Activated CD4-positive, alpha-beta T cell treated with anti-CD3 and anti-CD28 coated beads, Interleukin-2, amount 10 ng/mL, durations not matched to agents 24 days and 14 days (primary cell): ENCODE data around the gene HK3. TPM values are rescaled to one million over a fixed set of nuclear protein-coding genes. Genes with fewer than 3 reads are reported as not detected.
A peak's percentile ranks its signal among the peaks of the same experiment; 100 is the strongest.

Experiments used
- DNase-seq: peaks from one replicate; pipeline ENCODE4 v3.0.0; 2022
- H3K27ac Mint-ChIP-seq: one replicate; pipeline ENCODE4 v1.8.0; 2022; ENCODE audit warnings: mild to moderate bottlenecking, mixed read lengths
- H3K27me3 Mint-ChIP-seq: one replicate; pipeline ENCODE4 v1.8.0; 2022; ENCODE audit warnings: mixed read lengths
- H3K36me3 Mint-ChIP-seq: one replicate; pipeline ENCODE4 v1.8.0; 2022; ENCODE audit warnings: low read depth, mild to moderate bottlenecking, mixed read lengths
- H3K4me1 Mint-ChIP-seq: one replicate; pipeline ENCODE4 v1.8.0; 2021; ENCODE audit warnings: mixed read lengths
- H3K4me3 Mint-ChIP-seq: one replicate; pipeline ENCODE4 v1.8.0; 2022; ENCODE audit warnings: mild to moderate bottlenecking, moderate library complexity, mixed read lengths
- H3K9me3 Mint-ChIP-seq: one replicate; pipeline ENCODE4 v1.8.0; 2021; ENCODE audit warnings: mixed read lengths
- intact Hi-C: fragments of 100-400 bp; cut with micrococcal nuclease; formaldehyde crosslinking; loops from one replicate; pipeline ENCODE4 v1.15.1; 2023
- total RNA-seq: library from RNA; stranded (reverse); gene quantifications from 2 replicates; pipeline ENCODE4 v1.2.3, GENCODE V29; 2022

Gene HK3
- 0.21 and 0.85 TPM in 2 replicates for total RNA-seq

DNA sequence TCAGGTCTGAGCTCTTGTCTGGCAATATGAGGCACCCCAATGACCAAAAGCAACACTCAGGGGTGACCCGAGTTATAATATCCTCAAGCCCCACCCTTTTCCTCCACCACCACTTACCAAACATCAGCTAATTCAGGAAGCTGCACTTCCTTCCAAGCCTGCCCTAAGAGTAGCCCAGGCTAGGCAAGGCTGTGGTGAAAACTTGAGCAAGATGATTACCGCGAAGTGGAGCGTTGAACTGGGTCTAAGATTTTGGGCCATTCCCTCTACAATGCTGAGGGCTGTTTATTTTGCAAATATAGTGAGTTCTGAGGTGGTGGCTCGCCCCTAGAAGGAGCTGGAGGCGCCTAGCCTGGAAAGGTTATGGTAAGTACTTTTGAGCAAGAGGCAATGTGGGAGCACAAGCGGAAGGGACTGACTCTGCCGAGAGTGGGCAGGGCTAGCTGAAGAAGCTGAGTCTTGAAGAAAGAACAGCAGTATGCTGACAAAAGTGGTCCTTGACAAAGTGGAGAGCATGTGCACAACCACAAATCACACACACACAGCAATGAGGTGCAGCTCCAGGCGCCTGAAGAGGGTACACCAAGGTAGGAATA is at the start of gene HK3:
HK3 (minus strand) TSS at position 51 of the 596 bp plus-strand sequence. CDS start 3,187 bp downstream, outside the sequence.
- H3K4me1 Mint-ChIP-seq: peaks cover 29% of the 10 kb centered on the region
- peak within 1 kb of the TSS; percentile 38 for H3K27ac Mint-ChIP-seq
- intact Hi-C loops: no loop called here
- no peak for DNase-seq
- H3K27me3 Mint-ChIP-seq: no peaks in the 10 kb centered on the region
- peaks cover 21% of the 10 kb centered on the region for H3K36me3 Mint-ChIP-seq
- H3K4me3 Mint-ChIP-seq: no peak within 1 kb of the TSS
- H3K9me3 Mint-ChIP-seq: no peaks in the 10 kb centered on the region

- Mint-ChIP-seq H3K27ac (no peak overlapping the region), H3K27me3 (no peaks in the 10 kb centered on the region), H3K4me3 (no peak overlapping the region), H3K9me3 (no peaks in the 10 kb centered on the region), H3K36me3 (peaks cover 47% of the 10 kb centered on the region), H3K4me1 (no peaks in the 10 kb centered on the region)
- no peak for DNase-seq
- intact Hi-C loops: no loop called here
Measured at GRCh38 chr5:176948458-176948857, 49.3 kb upstream of the HK3 start.

DNA sequence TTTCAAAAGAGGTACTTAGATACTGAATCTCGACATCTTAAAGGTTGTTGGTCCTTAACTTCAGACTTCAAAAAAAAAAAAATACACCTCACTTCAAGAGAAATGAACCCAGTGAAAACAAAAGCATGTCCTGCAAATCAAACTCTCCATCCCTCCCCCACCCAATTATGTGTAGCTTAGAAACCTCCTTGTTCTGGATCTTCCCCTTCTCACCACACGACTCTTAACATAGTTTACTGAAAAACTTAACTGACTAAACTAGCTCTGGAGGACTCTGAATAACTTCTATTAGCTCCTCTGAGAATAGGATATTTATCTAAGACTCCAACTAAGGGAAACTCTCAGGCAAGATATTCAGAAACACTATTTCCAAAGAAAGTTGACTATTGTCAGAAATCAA is 48.7 kb upstream of the HK3 start:
- intact Hi-C loops: no loop called here
- H3K4me3 Mint-ChIP-seq: no peak overlapping the region
- no peaks in the 10 kb centered on the region for H3K4me1 Mint-ChIP-seq
- H3K27ac Mint-ChIP-seq: no peak overlapping the region
- H3K27me3 Mint-ChIP-seq: no peaks in the 10 kb centered on the region
- no peak for DNase-seq
- H3K9me3 Mint-ChIP-seq: no peaks in the 10 kb centered on the region
- peaks cover 50% of the 10 kb centered on the region for H3K36me3 Mint-ChIP-seq

GRCh38 chr5:176944268-176944667 is 45.1 kb upstream of the HK3 start:
- Mint-ChIP-seq H3K9me3 (no peaks in the 10 kb centered on the region), H3K27me3 (no peaks in the 10 kb centered on the region), H3K4me3 (no peak overlapping the region), H3K4me1 (no peaks in the 10 kb centered on the region), H3K27ac (no peak overlapping the region), H3K36me3 (peaks cover 44% of the 10 kb centered on the region)
- DNase-seq: no peak
- intact Hi-C loops: no loop called here

DNA sequence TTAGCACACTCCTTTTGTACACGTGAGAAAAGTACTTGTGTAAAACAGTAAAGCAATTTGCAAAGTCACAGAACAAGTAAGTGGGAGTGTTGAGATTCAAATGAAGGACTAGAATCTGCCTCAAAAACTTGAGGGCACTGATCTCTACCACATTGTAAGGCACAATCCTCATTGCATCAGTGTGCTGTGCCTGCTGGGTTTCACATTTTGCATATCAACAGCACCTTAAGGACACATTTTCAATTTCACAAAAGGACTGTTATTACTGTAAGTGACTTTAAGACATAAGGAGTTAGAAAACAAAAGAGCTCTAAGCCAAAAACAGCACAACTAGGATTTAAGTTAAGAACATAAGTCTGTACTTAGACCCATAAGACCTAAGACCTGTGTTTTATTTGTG is 44.7 kb upstream of the HK3 start:
- intact Hi-C loops: no loop called here
- Mint-ChIP-seq H3K4me3 (no peak overlapping the region), H3K27ac (no peak overlapping the region)

DNA sequence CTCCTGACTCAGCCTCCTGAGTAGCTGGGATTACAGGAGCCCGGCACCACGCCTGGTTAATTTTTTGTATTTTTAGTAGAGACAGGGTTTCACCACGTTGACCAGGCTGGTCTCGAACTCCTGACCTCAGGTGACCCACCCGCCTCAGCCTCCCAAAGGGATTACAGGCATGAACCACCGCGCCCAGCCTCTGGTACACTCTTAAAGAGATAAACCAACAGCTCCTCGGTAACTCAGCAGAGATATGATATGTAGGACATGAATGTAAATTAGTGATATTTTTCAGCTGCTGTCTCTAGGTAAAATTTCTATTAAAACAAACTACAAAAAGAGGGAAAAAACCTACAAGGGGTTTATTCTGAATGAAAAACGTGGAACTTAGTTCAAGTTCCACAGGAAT is 42.8 kb upstream of the HK3 start:
- intact Hi-C loops: no loop called here
- Mint-ChIP-seq H3K27ac (no peak overlapping the region), H3K27me3 (no peaks in the 10 kb centered on the region), H3K9me3 (no peaks in the 10 kb centered on the region), H3K4me3 (no peak overlapping the region), H3K36me3 (peaks cover 43% of the 10 kb centered on the region), H3K4me1 (no peaks in the 10 kb centered on the region)
- no peak for DNase-seq

More for the DNA sequence above, 44.7 kb upstream of the HK3 start:
- H3K27me3 Mint-ChIP-seq: no peaks in the 10 kb centered on the region
- no peak for DNase-seq
- no peaks in the 10 kb centered on the region for H3K4me1 Mint-ChIP-seq
- no peaks in the 10 kb centered on the region for H3K9me3 Mint-ChIP-seq
- H3K36me3 Mint-ChIP-seq: peaks cover 41% of the 10 kb centered on the region

DNA sequence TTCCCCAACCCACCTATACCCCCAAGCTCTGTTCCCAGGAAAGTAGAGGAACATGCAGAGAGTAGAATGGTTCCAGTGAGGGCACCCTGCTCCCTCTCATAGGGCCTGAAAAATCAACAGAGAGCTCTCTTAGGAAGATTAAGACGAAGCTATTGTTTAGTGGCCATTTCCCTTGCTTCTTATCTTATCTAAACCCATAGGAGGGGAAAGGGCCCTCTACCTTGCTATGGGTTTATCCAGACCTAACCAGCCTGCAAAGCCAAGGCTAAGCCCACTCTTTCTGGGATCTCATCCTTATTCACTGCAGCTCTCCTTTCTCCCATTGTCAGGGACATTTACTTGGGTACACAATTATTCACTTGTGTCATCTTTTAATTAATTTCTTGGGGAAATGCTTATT is 39.3 kb upstream of the HK3 start:
- intact Hi-C loops: no loop called here
- peaks cover 38% of the 10 kb centered on the region for H3K36me3 Mint-ChIP-seq
- H3K4me1 Mint-ChIP-seq: peaks cover 12% of the 10 kb centered on the region
- no peaks in the 10 kb centered on the region for H3K27me3 Mint-ChIP-seq
- H3K9me3 Mint-ChIP-seq: no peaks in the 10 kb centered on the region
- DNase-seq: no peak
- H3K4me3 Mint-ChIP-seq: no peak overlapping the region
- H3K27ac Mint-ChIP-seq: no peak overlapping the region

DNA sequence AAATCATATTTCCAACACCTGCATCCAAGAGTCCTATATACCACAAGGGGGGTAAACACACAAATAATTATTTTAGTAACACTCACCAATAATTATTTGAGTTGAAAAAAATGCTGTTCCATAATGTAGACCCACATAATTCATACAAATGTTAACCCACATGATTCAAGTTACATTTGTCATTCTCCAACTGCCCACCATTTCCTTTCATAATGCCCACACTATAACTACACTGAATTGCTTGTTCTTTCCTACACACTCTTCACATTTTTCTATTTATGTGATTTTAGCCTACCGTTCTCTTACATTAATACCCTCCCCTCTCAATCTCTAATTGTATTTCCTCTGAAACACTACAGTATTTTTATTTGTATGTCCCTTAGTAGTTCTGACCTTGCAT is 35.9 kb upstream of the HK3 start:
- Mint-ChIP-seq H3K27ac (peak overlapping the region; percentile 1), H3K4me1 (peaks cover 13% of the 10 kb centered on the region), H3K9me3 (no peaks in the 10 kb centered on the region), H3K27me3 (no peaks in the 10 kb centered on the region), H3K36me3 (peaks cover 45% of the 10 kb centered on the region), H3K4me3 (no peak overlapping the region)
- intact Hi-C loops: no loop called here
- no peak for DNase-seq

GRCh38 chr5:176934309-176934930 is 35.3 kb upstream of the HK3 start:
- Mint-ChIP-seq H3K36me3 (peaks cover 48% of the 10 kb centered on the region), H3K27me3 (no peaks in the 10 kb centered on the region), H3K9me3 (no peaks in the 10 kb centered on the region), H3K4me3 (no peak overlapping the region), H3K4me1 (peaks cover 16% of the 10 kb centered on the region), H3K27ac (no peak overlapping the region)
- intact Hi-C loops: no loop called here
- no peak for DNase-seq

GRCh38 chr5:176929654-176930053 is 30.5 kb upstream of the HK3 start:
- peaks cover 32% of the 10 kb centered on the region for H3K36me3 Mint-ChIP-seq
- no peak overlapping the region for H3K4me3 Mint-ChIP-seq
- no peaks in the 10 kb centered on the region for H3K27me3 Mint-ChIP-seq
- no peak for DNase-seq
- intact Hi-C loops: no loop called here
- no peaks in the 10 kb centered on the region for H3K9me3 Mint-ChIP-seq
- H3K4me1 Mint-ChIP-seq: peaks cover 5% of the 10 kb centered on the region
- peak overlapping the region; percentile 11 for H3K27ac Mint-ChIP-seq

- H3K4me1 Mint-ChIP-seq: peaks cover 5% of the 10 kb centered on the region
- H3K36me3 Mint-ChIP-seq: peaks cover 30% of the 10 kb centered on the region
- no peaks in the 10 kb centered on the region for H3K27me3 Mint-ChIP-seq
- no peak overlapping the region for H3K27ac Mint-ChIP-seq
- intact Hi-C loops: no loop called here
- no peak overlapping the region for H3K4me3 Mint-ChIP-seq
- no peaks in the 10 kb centered on the region for H3K9me3 Mint-ChIP-seq
- no peak for DNase-seq
Measured at GRCh38 chr5:176927562-176927961, 28.4 kb upstream of the HK3 start.

DNA sequence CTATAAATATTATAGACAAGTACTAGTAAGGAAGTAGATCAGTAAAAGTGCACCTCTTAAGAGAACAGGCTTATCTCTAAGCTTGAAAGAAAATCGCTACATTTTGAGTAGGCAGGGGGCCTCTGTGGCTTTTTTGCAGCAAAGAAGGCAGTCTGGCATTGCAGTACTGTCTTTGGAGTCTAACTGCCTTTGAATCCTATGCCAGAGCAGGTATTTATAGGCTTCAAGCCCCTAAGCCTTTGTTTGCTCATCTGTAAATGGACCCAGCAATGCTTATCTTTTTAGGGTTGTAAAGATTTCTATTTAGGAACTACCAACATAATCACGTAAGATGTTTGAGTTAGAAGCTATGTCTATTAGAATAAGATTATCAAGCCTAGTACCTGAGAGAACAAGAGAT is 23.7 kb upstream of the HK3 start:
- Mint-ChIP-seq H3K36me3 (peaks cover 25% of the 10 kb centered on the region), H3K27me3 (no peaks in the 10 kb centered on the region)

DNA sequence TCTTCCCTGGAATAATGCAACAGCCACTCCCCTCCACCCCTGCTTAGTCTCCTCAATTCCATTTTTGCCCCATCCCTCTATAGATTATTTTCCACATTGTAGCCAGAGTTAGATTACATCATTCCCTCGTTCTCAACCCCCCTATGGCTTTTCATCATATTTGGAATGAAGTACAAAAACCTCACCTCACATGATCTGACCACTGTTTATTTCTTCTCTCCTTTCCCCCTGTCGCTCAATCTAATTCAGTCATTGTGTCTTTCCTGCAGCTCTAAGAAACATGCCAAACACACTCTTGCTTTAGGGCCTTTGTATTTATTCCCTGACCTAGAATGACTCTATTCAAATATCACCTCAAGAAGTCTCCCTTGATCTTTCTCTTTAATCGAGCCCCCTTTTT is 22.6 kb upstream of the HK3 start:
- Mint-ChIP-seq H3K27me3 (no peaks in the 10 kb centered on the region), H3K4me1 (peaks cover 2% of the 10 kb centered on the region), H3K9me3 (no peaks in the 10 kb centered on the region), H3K4me3 (no peak overlapping the region), H3K27ac (peak overlapping the region; percentile 5), H3K36me3 (peaks cover 25% of the 10 kb centered on the region)
- intact Hi-C loops: no loop called here
- DNase-seq: no peak

More for the DNA sequence above, 23.7 kb upstream of the HK3 start:
- DNase-seq: no peak
- H3K9me3 Mint-ChIP-seq: no peaks in the 10 kb centered on the region
- H3K4me1 Mint-ChIP-seq: no peaks in the 10 kb centered on the region
- H3K27ac Mint-ChIP-seq: no peak overlapping the region
- intact Hi-C loops: no loop called here
- H3K4me3 Mint-ChIP-seq: no peak overlapping the region

- intact Hi-C loops: no loop called here
- Mint-ChIP-seq H3K27ac (no peak overlapping the region), H3K4me3 (no peak overlapping the region), H3K9me3 (no peaks in the 10 kb centered on the region), H3K4me1 (peaks cover 10% of the 10 kb centered on the region), H3K27me3 (no peaks in the 10 kb centered on the region), H3K36me3 (peaks cover 36% of the 10 kb centered on the region)
- DNase-seq: no peak
Measured at GRCh38 chr5:176918613-176919012, 19.5 kb upstream of the HK3 start.

DNA sequence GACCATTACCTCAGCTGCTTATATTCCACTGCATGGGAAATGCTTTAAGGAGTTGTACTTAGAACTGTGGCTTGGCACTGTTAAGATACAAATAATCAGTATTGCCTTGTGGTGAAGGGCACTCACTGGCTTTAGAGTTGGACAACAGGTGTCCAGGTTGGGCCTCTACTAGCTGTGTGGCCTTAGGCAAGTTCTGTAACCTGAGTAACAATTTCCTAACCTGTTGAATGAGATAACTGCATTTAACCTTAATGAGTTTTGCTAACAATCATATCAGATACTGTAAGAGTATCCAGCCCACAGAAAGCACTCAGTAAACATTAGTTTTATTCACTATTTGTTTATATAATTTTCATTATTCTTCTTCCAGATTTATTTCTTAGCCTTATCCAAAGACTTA is 17.2 kb upstream of the HK3 start:
- DNase-seq: no peak
- no peak overlapping the region for H3K27ac Mint-ChIP-seq
- H3K9me3 Mint-ChIP-seq: no peaks in the 10 kb centered on the region
- H3K4me3 Mint-ChIP-seq: no peak overlapping the region
- peaks cover 41% of the 10 kb centered on the region for H3K36me3 Mint-ChIP-seq
- intact Hi-C loops: no loop called here
- H3K27me3 Mint-ChIP-seq: no peaks in the 10 kb centered on the region
- peaks cover 12% of the 10 kb centered on the region for H3K4me1 Mint-ChIP-seq
